Keratinocyte (primary cell): ENCODE measurements around the gene CTSK. TPM values are rescaled to one million over a fixed set of nuclear protein-coding genes. Genes with fewer than 3 reads are reported as not detected.

Source experiments
- DNase-seq: peaks from one replicate; pipeline ENCODE4 v3.0.0-alpha.2; 2011; ENCODE audit warnings: low read depth, missing footprints, low spot score
- FAIRE-seq: peaks from 2 replicates; lab custom pipeline; 2011; peaks lifted over from hg19 to GRCh38; lab: Jason Lieb, UNC
- H2AFZ ChIP-seq: 2 replicates; pipeline ENCODE4 v1.6.0; 2012; ENCODE audit warnings: low read length, control low read depth, inconsistent platforms; ENCODE audit not compliant: control insufficient read depth
- H3K27ac ChIP-seq: 2 replicates; pipeline ENCODE4 v1.5.1; 2011; ENCODE audit warnings: low read length; ENCODE audit not compliant: control insufficient read depth, insufficient read depth
- H3K27me3 ChIP-seq: 3 replicates; pipeline ENCODE4 v1.6.0; 2011; ENCODE audit warnings: low read length; ENCODE audit not compliant: control insufficient read depth, insufficient read depth; ENCODE audit errors: extremely low read depth
- H3K36me3 ChIP-seq, 2 experiments: 2 replicates in 1 of 2; 3 replicates in 1 of 2; pipeline ENCODE4 v1.5.1; 2011; ENCODE audit warnings: low read length in 2 of 2, mild to moderate bottlenecking in 1 of 2; ENCODE audit not compliant: control insufficient read depth in 2 of 2, insufficient read depth in 2 of 2; ENCODE audit errors: extremely low read depth in 1 of 2
- H3K4me1 ChIP-seq: 3 replicates; pipeline ENCODE4 v1.5.1; 2011; ENCODE audit warnings: low read length; ENCODE audit not compliant: control insufficient read depth, insufficient read depth; ENCODE audit errors: extremely low read depth
- H3K4me2 ChIP-seq: 3 replicates; pipeline ENCODE4 v1.6.0; 2011; ENCODE audit warnings: low read depth, low read length; ENCODE audit not compliant: control insufficient read depth, insufficient read depth; ENCODE audit errors: extremely low read depth
- H3K4me3 ChIP-seq, 3 experiments: fragments of 200-600 bp in 1 of 3; sonication (generic) in 1 of 3; 2 replicates in 2 of 3; 3 replicates in 1 of 3; pipeline ENCODE4 v1.5.1; 2011 to 2016; ENCODE audit warnings: low read length in 3 of 3, mild to moderate bottlenecking in 3 of 3, control low read depth in 2 of 3, inconsistent platforms in 1 of 3, low read depth in 1 of 3, mixed read lengths in 1 of 3, mixed run types in 1 of 3, moderate library complexity in 1 of 3; ENCODE audit not compliant: control insufficient read depth in 2 of 3, insufficient read depth in 2 of 3; ENCODE audit errors: extremely low read depth in 1 of 3
- H3K79me2 ChIP-seq: 2 replicates; pipeline ENCODE4 v1.6.0; 2012; ENCODE audit warnings: low read length; ENCODE audit not compliant: control insufficient read depth, insufficient read depth
- H3K9ac ChIP-seq: 3 replicates; pipeline ENCODE4 v1.6.0; 2011; ENCODE audit warnings: low read length; ENCODE audit not compliant: control insufficient read depth, insufficient read depth; ENCODE audit errors: extremely low read depth
- H3K9me1 ChIP-seq: 3 replicates; pipeline ENCODE4 v1.6.0; 2011; ENCODE audit warnings: low read length; ENCODE audit not compliant: control insufficient read depth, insufficient read depth; ENCODE audit errors: extremely low read depth
- H3K9me3 ChIP-seq: 2 replicates; pipeline ENCODE4 v1.5.1; 2012; ENCODE audit warnings: low read depth, low read length; ENCODE audit not compliant: control insufficient read depth
- H4K20me1 ChIP-seq: 3 replicates; pipeline ENCODE4 v1.6.0; 2011; ENCODE audit warnings: low read length; ENCODE audit not compliant: control insufficient read depth, insufficient read depth; ENCODE audit errors: extremely low read depth
- EZH2 ChIP-seq: IDR thresholded peaks from one replicate; pipeline ENCODE4 v1.6.1; 2012; ENCODE audit warnings: inconsistent platforms, mild to moderate bottlenecking, low read length, moderate library complexity
- dilution Hi-C: fragments of 300-500 bp; cut with MboI; formaldehyde crosslinking; loops from one replicate; pipeline ENCODE4 v1.7.0; 2020; ENCODE audit warnings: low sequenced_read_pairs; ENCODE audit not compliant: extremely low pct_ligation_motif_present
- polyA plus RNA-seq, 5 experiments: library from polyadenylated mRNA; depleted of rRNA in 3 of 5; stranded (reverse) in 3 of 5; stranded (forward) in 1 of 5; unstranded in 1 of 5; fragments of >200 nt; gene quantifications; 1 replicate in 1 of 5; 2 replicates in 3 of 5; 3 replicates in 1 of 5; pipeline versions ENCODE4 v1.2.1 to v1.2.3, GENCODE V29; 2011 to 2012; ENCODE audit warnings: missing spikeins in 2 of 5, low read depth in 1 of 5, low replicate concordance in 1 of 5
- TF ChIP-seq, protein P1 (sequence below), 3 experiments: IDR thresholded peaks in 1 of 3; conservative IDR thresholded peaks in 1 of 3; optimal IDR thresholded peaks in 1 of 3; 2 replicates in 2 of 3; 3 replicates in 1 of 3; pipeline versions ENCODE3 to v1.5.1; 2011; ENCODE audit warnings: low read length in 3 of 3, mild to moderate bottlenecking in 3 of 3, moderate library complexity in 2 of 3, control low read depth in 1 of 3, inconsistent platforms in 1 of 3; ENCODE audit not compliant: insufficient read depth in 2 of 3; ENCODE audit errors: extremely low read depth in 1 of 3

The CTSK gene
- polyA plus RNA-seq, 1 donor (not counting 4 experiments of a cell fraction or from before 2014, with no cell fraction given) = 40.5 TPM

- Histone ChIP-seq H3K4me3 (no peak overlapping the region), H3K27me3 (no peaks in the 10 kb centered on the region), H3K9me3 (no peaks in the 10 kb centered on the region), H3K4me1 (peaks cover 29% of the 10 kb centered on the region), H3K9me1 (no peaks in the 10 kb centered on the region), H3K9ac (no peak overlapping the region), H3K27ac (no peak overlapping the region), H3K36me3 (peaks cover 7 to 21% of the 10 kb centered on the region in 2 experiments), H3K4me2 (no peak overlapping the region), H2AFZ (no peak overlapping the region), H3K79me2 (no peaks in the 10 kb centered on the region), H4K20me1 (no peaks in the 10 kb centered on the region)
- DNase-seq (no peak), FAIRE-seq (no peak)
- dilution Hi-C loops = loop anchor here (25.0 kb wide), 1 partner anchor 174 kb away; the partner anchor contains the start of gene ENSA
- no peak for TF ChIP-seq EZH2
- TF ChIP-seq, protein P1, sequence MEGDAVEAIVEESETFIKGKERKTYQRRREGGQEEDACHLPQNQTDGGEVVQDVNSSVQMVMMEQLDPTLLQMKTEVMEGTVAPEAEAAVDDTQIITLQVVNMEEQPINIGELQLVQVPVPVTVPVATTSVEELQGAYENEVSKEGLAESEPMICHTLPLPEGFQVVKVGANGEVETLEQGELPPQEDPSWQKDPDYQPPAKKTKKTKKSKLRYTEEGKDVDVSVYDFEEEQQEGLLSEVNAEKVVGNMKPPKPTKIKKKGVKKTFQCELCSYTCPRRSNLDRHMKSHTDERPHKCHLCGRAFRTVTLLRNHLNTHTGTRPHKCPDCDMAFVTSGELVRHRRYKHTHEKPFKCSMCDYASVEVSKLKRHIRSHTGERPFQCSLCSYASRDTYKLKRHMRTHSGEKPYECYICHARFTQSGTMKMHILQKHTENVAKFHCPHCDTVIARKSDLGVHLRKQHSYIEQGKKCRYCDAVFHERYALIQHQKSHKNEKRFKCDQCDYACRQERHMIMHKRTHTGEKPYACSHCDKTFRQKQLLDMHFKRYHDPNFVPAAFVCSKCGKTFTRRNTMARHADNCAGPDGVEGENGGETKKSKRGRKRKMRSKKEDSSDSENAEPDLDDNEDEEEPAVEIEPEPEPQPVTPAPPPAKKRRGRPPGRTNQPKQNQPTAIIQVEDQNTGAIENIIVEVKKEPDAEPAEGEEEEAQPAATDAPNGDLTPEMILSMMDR (optimal IDR thresholded peaks at IDR 0.05 in 1 of 3, IDR thresholded peaks at IDR 0.05 in 1 of 3, conservative IDR thresholded peaks at IDR 0.05 in 1 of 3; ENCODE audit: extremely low read depth in 1 of 3, insufficient read depth in 2 of 3, low read length in 3 of 3) = no peak
Measured at GRCh38 chr1:150810958-150811659, 3.0 kb upstream of the CTSK start.

DNA sequence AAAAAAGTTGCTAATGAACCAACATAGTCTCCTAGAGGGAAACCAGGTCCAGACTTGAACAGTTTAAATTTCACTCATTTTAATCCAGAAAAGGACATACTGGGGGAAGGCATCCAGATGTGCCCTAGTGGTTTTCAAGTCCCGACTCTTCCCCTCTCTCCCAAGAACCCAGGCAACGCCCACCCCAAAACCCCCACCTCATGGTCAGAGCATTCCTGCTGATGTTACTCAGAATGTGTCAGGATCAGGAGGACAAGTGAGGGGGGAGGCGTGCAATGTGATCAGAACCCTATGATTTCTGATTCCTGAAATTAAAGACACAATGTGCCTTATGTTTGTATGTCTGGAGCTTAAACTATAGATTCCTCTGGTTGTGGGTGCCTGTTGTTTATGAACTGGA, 1.6 kb upstream of the CTSK start:
- H4K20me1 ChIP-seq = no peaks in the 10 kb centered on the region
- TF ChIP-seq, protein P1 (optimal IDR thresholded peaks at IDR 0.05 in 1 of 3, IDR thresholded peaks at IDR 0.05 in 1 of 3, conservative IDR thresholded peaks at IDR 0.05 in 1 of 3; ENCODE audit: extremely low read depth in 1 of 3, insufficient read depth in 2 of 3, low read length in 3 of 3) = no peak
- no peak for TF ChIP-seq EZH2
- peak overlapping the region; percentile 46 for H3K4me2 ChIP-seq
- no peak overlapping the region for H3K4me3 ChIP-seq
- H3K9ac ChIP-seq = peak overlapping the region; percentile 34
- no peaks in the 10 kb centered on the region for H3K9me3 ChIP-seq
- H3K27me3 ChIP-seq = no peaks in the 10 kb centered on the region
- peaks cover 7 to 24% of the 10 kb centered on the region in 2 experiments for H3K36me3 ChIP-seq
- FAIRE-seq (peak; percentile 51), DNase-seq (peak; percentile 79)
- peak overlapping the region; percentile 62 for H3K27ac ChIP-seq
- peaks cover 29% of the 10 kb centered on the region for H3K4me1 ChIP-seq
- H2AFZ ChIP-seq = no peak overlapping the region
- no peaks in the 10 kb centered on the region for H3K9me1 ChIP-seq
- dilution Hi-C loops = loop anchor here (25.0 kb wide), 1 partner anchor 172 kb away; the partner anchor contains the start of gene ENSA
- H3K79me2 ChIP-seq = no peaks in the 10 kb centered on the region
